Measurements from ENCODE around the gene XKR8. TPM values are rescaled to one million over a fixed set of nuclear protein-coding genes. Genes with fewer than 3 reads are reported as not detected.

Gene XKR8
- total RNA-seq, 4 donors from 2014 or later = 3.7 to 8.9 (median 5.1) TPM

GRCh38 chr1:27940870-27941560 lies 18.8 kb upstream of the XKR8 start:
- Histone ChIP-seq H3K4me3 (no peak overlapping the region), H3K36me3 (no peaks in the 10 kb centered on the region), H3K27ac (no peak overlapping the region), H3K27me3 (peaks cover 18% of the 10 kb centered on the region), H3K4me1 (no peaks in the 10 kb centered on the region), H3K9me3 (no peaks in the 10 kb centered on the region)
- WGBS, 2 donors (ENCODE audit: low coverage in 1 of 2) = 83 to 95% methylated on average over 3 to 9 of the region's 9 CpGs
- TF ChIP-seq POLR2A (IDR thresholded peaks at IDR 0.05) (no peak), POLR2AphosphoS5 (IDR thresholded peaks at IDR 0.05) (no peak), CTCF (IDR thresholded peaks at IDR 0.05) (no peak), EP300 (IDR thresholded peaks at IDR 0.05) (no peak)
- no peak for ATAC-seq

- 69 to 73% methylated on average over 5 to 9 of the region's 12 CpGs for WGBS, 2 donors (ENCODE audit: low coverage in 1 of 2)
- Histone ChIP-seq H3K27me3 (peaks cover 12% of the 10 kb centered on the region), H3K4me3 (no peak overlapping the region), H3K9me3 (no peaks in the 10 kb centered on the region), H3K27ac (no peak overlapping the region), H3K4me1 (no peaks in the 10 kb centered on the region), H3K36me3 (no peaks in the 10 kb centered on the region)
- no peak for TF ChIP-seq EP300 (IDR thresholded peaks at IDR 0.05)
- TF ChIP-seq CTCF (IDR thresholded peaks at IDR 0.05) = no peak
- TF ChIP-seq POLR2A (IDR thresholded peaks at IDR 0.05) = no peak
- no peak for TF ChIP-seq POLR2AphosphoS5 (IDR thresholded peaks at IDR 0.05)
- ATAC-seq = no peak
Measured at GRCh38 chr1:27941671-27942540, 17.9 kb upstream of the XKR8 start.

GRCh38 chr1:27945020-27945419 lies 14.8 kb upstream of the XKR8 start:
- no peak for ATAC-seq
- Histone ChIP-seq H3K4me3 (no peak overlapping the region), H3K9me3 (no peaks in the 10 kb centered on the region), H3K27me3 (peaks cover 12% of the 10 kb centered on the region), H3K27ac (no peak overlapping the region), H3K4me1 (no peaks in the 10 kb centered on the region), H3K36me3 (no peaks in the 10 kb centered on the region)
- 61 to 90% methylated on average over 2 of the region's 5 CpGs for WGBS, 2 donors (ENCODE audit: low coverage in 1 of 2)
- no peak for TF ChIP-seq POLR2AphosphoS5 (IDR thresholded peaks at IDR 0.05)
- TF ChIP-seq CTCF (IDR thresholded peaks at IDR 0.05) = no peak
- TF ChIP-seq POLR2A (IDR thresholded peaks at IDR 0.05) = no peak
- no peak for TF ChIP-seq EP300 (IDR thresholded peaks at IDR 0.05)

GRCh38 chr1:27949027-27949426 lies 10.7 kb upstream of the XKR8 start:
- H3K27ac ChIP-seq = no peak overlapping the region
- 86 to 87% methylated on average over 3 to 5 of the region's 8 CpGs for WGBS, 2 donors (ENCODE audit: low coverage in 1 of 2)
- no peak overlapping the region for H3K4me3 ChIP-seq
- TF ChIP-seq CTCF (IDR thresholded peaks at IDR 0.05) (no peak), POLR2A (IDR thresholded peaks at IDR 0.05) (no peak), EP300 (IDR thresholded peaks at IDR 0.05) (no peak), POLR2AphosphoS5 (IDR thresholded peaks at IDR 0.05) (no peak)
- no peak for ATAC-seq
- H3K9me3 ChIP-seq = no peaks in the 10 kb centered on the region
- peaks cover 5% of the 10 kb centered on the region for H3K27me3 ChIP-seq
- no peaks in the 10 kb centered on the region for H3K4me1 ChIP-seq
- no peaks in the 10 kb centered on the region for H3K36me3 ChIP-seq

Measured in gastroesophageal sphincter (tissue), 4 donors.